HepG2 (cell line): Measurements from ENCODE around the gene GPR148. TPM values are rescaled to one million over a fixed set of nuclear protein-coding genes. Genes with fewer than 3 reads are reported as not detected.

ENCODE experiments used
- BATF2 ChIP-seq: sonication (generic); formaldehyde crosslinking; IDR thresholded peaks from 2 replicates; pipeline ENCODE4 v1.8.0; 2022; ENCODE audit warnings: mild to moderate bottlenecking, missing genetic modification reagents, moderate library complexity
- CEBPG ChIP-seq: IDR thresholded peaks from 2 replicates; pipeline ENCODE4 v1.6.1; 2016
- HDAC6 ChIP-seq: fragments of 200-600 bp; sonication (generic); IDR thresholded peaks from 2 replicates; pipeline ENCODE4 v1.7.0; 2017; ENCODE audit warnings: mild to moderate bottlenecking, antibody characterized with exemption, low read length, low read depth
- HHEX ChIP-seq: IDR thresholded peaks from 2 replicates; pipeline ENCODE4 v1.6.1; 2016; ENCODE audit warnings: control low read depth
- IKZF1 ChIP-seq: fragments of 450-650 bp; IDR thresholded peaks from 2 replicates; pipeline ENCODE4 v1.7.1; 2016
- JARID2 ChIP-seq: sonication (generic); formaldehyde crosslinking; IDR thresholded peaks from 2 replicates; pipeline ENCODE4 v1.8.1; 2023; ENCODE audit warnings: missing genetic modification reagents, inconsistent platforms; ENCODE audit not compliant: insufficient replicate concordance
- KLF16 ChIP-seq, 2 experiments: sonication (generic) in 1 of 2; formaldehyde crosslinking in 1 of 2; IDR thresholded peaks; 2 replicates each; pipeline versions ENCODE4 v1.6.1 to v1.8.0; 2016 to 2023; ENCODE audit warnings: missing genetic modification reagents in 2 of 2, missing compliant biosample characterization in 1 of 2
- MIER3 ChIP-seq: IDR thresholded peaks from 2 replicates; pipeline ENCODE4 v1.6.1; 2016; ENCODE audit warnings: missing compliant biosample characterization, borderline replicate concordance
- MLX ChIP-seq: IDR thresholded peaks from 2 replicates; pipeline ENCODE4 v1.6.1; 2016
- PITX1 ChIP-seq: sonication (generic); formaldehyde crosslinking; IDR thresholded peaks from 2 replicates; pipeline ENCODE4 v1.5.1; 2020; ENCODE audit warnings: mild to moderate bottlenecking, missing genetic modification reagents
- REXO4 ChIP-seq: sonication (generic); formaldehyde crosslinking; IDR thresholded peaks from 2 replicates; pipeline ENCODE4 v1.8.0; 2022; ENCODE audit warnings: missing genetic modification reagents, mild to moderate bottlenecking, borderline replicate concordance
- SIX4 ChIP-seq: sonication (generic); formaldehyde crosslinking; IDR thresholded peaks from 2 replicates; pipeline ENCODE4 v1.4.0; 2020; ENCODE audit warnings: missing genetic modification reagents
- SPEN ChIP-seq: sonication (generic); formaldehyde crosslinking; IDR thresholded peaks from 2 replicates; pipeline ENCODE4 v1.5.1; 2020; ENCODE audit warnings: low read depth, mild to moderate bottlenecking, missing genetic modification reagents
- XBP1 ChIP-seq: sonication (generic); formaldehyde crosslinking; IDR thresholded peaks from 2 replicates; pipeline ENCODE4 v1.5.0; 2020; ENCODE audit warnings: missing genetic modification reagents
- ZBTB21 ChIP-seq: sonication (generic); formaldehyde crosslinking; IDR thresholded peaks from 2 replicates; pipeline ENCODE4 v1.4.0; 2020; ENCODE audit warnings: missing genetic modification reagents
- ZBTB7B ChIP-seq: sonication (generic); formaldehyde crosslinking; IDR thresholded peaks from 2 replicates; pipeline ENCODE4 v1.4.0; 2020; ENCODE audit warnings: missing genetic modification reagents
- ZNF17 ChIP-seq: sonication (generic); formaldehyde crosslinking; IDR thresholded peaks from 2 replicates; pipeline ENCODE4 v1.5.0; 2020; ENCODE audit warnings: mild to moderate bottlenecking, missing genetic modification reagents
- ZNF275 ChIP-seq: sonication (generic); formaldehyde crosslinking; IDR thresholded peaks from 2 replicates; pipeline ENCODE4 v1.8.0; 2022; ENCODE audit warnings: missing genetic modification reagents, mild to moderate bottlenecking, inconsistent platforms, borderline replicate concordance
- ZNF430 ChIP-seq: sonication (generic); formaldehyde crosslinking; IDR thresholded peaks from 2 replicates; pipeline ENCODE4 v1.9.0; 2021; ENCODE audit warnings: mild to moderate bottlenecking, missing genetic modification reagents
- ZNF614 ChIP-seq: IDR thresholded peaks from 2 replicates; pipeline ENCODE4 v1.6.1; 2018; ENCODE audit warnings: missing biosample characterization, missing genetic modification reagents, inconsistent platforms, borderline replicate concordance
- ZNF788 ChIP-seq: sonication (generic); formaldehyde crosslinking; IDR thresholded peaks from 2 replicates; pipeline ENCODE4 v1.5.0; 2020; ENCODE audit warnings: mild to moderate bottlenecking, missing genetic modification reagents, borderline replicate concordance
- ZNF850 ChIP-seq: sonication (generic); formaldehyde crosslinking; conservative IDR thresholded peaks from 2 replicates; pipeline ENCODE4 v1.9.0; 2021; ENCODE audit warnings: mild to moderate bottlenecking, missing genetic modification reagents
- ZSCAN22 ChIP-seq: sonication (generic); formaldehyde crosslinking; IDR thresholded peaks from 2 replicates; pipeline ENCODE4 v1.4.0; 2020; ENCODE audit warnings: mild to moderate bottlenecking, missing genetic modification reagents
- ZZZ3 ChIP-seq: sonication (generic); formaldehyde crosslinking; IDR thresholded peaks from 2 replicates; pipeline ENCODE4 v1.4.0; 2020; ENCODE audit warnings: missing genetic modification reagents, mild to moderate bottlenecking, borderline replicate concordance
- polyA plus RNA-seq, 8 experiments: library from polyadenylated mRNA; depleted of rRNA in 3 of 8; stranded (reverse) in 7 of 8; unstranded in 1 of 8; fragments of >200 nt; fragmentation: Illumina TruSeq in 4 of 8; extraction: Trizol in 4 of 8; gene quantifications; 2 replicates each; pipeline versions ENCODE4 v1.2.1 to v1.2.3, GENCODE V29; 2011 to 2016; ENCODE audit warnings: low read depth in 4 of 8, missing spikeins in 1 of 8, mixed read lengths in 1 of 8; ENCODE audit not compliant: insufficient read depth in 1 of 8
- total RNA-seq, 5 experiments: library from RNA; depleted of rRNA; stranded (reverse); fragments of >200 nt; fragmentation: Illumina TruSeq; extraction: Trizol; gene quantifications; 2 replicates each; pipeline ENCODE4 v1.2.3, GENCODE V29; 2016; ENCODE audit warnings: low read depth in 1 of 5
- TF ChIP-seq, protein P1 (sequence below): sonication (generic); formaldehyde crosslinking; IDR thresholded peaks from 2 replicates; pipeline ENCODE4 v1.5.0; 2020; ENCODE audit warnings: mild to moderate bottlenecking, low read depth, missing genetic modification reagents, borderline replicate concordance
- TF ChIP-seq, protein P2 (sequence below): sonication (generic); formaldehyde crosslinking; IDR thresholded peaks from 2 replicates; pipeline ENCODE4 v1.4.0; 2020; ENCODE audit warnings: low read depth, mild to moderate bottlenecking, missing genetic modification reagents
- TF ChIP-seq, protein P3 (sequence below): sonication (generic); formaldehyde crosslinking; IDR thresholded peaks from 2 replicates; pipeline ENCODE4 v1.5.0; 2020; ENCODE audit warnings: missing genetic modification reagents

Gene GPR148
- total and polyA plus RNA-seq, 2 of the 13 experiments (the other 11 are each of a cell fraction or from before 2014, with no cell fraction given) = not detected

DNA sequence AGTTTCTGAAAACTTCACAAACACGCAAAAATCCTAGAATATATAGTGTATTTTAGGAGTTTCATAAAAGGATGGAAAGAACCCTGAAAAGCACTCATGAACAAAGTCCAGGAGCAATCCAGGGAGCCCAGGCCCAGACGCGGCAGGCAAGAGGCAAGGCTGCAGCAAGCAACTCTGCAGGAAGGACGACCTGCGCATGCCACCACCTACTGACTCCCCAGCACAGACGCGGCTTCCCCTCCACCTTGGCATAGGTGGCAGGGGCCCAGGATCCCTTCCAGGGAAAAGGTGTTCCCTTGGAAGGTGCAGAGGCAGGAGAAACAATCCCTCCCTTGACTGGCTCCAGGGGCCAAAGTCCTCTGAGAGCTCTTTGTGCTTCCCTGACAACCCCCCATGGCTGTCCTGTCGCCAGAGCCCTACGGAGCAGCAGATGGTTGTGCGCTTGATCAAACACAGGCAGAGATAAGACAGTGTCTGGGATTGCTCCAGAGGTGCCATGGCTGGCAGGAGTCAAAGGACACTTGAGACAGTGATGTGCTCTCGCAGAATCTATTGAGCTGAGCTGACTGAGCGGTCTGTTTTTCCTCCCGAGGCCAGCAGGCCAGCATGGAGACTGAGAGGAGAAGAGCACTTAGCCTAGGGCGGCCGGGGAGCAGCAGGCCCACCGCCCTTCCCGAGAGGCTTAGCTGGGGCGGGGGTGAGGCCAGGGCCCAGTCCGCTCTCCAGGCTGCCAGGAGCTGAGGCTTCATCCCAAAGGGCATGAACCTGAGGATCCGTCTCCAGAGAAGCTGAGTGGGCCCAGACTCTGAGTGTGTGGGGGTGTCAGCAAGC lies 15.6 kb downstream of the GPR148 start (continued):
- TF ChIP-seq, protein P1, sequence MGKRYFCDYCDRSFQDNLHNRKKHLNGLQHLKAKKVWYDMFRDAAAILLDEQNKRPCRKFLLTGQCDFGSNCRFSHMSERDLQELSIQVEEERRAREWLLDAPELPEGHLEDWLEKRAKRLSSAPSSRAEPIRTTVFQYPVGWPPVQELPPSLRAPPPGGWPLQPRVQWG = no peak
- TF ChIP-seq XBP1 (CRISPR knock-in tag) (no peak), ZZZ3 (no peak), MLX (CRISPR knock-in tag) (no peak), HHEX (peak; percentile 85), PITX1 (no peak), ZNF430 (CRISPR knock-in tag) (no peak), ZNF788 (CRISPR knock-in tag) (peak; percentile 74; the same call in 1 of the 2 replicates), MIER3 (peak; percentile 55; the same call in 1 of the 2 replicates), ZNF850 (no peak), HDAC6 (no peak), ZBTB21 (CRISPR knock-in tag) (no peak), ZNF17 (CRISPR knock-in tag) (no peak), ZBTB7B (CRISPR knock-in tag) (peak; percentile 83), JARID2 (CRISPR knock-in tag) (no peak), ZSCAN22 (CRISPR knock-in tag) (no peak), REXO4 (CRISPR knock-in tag) (no peak), KLF16 (CRISPR knock-in tag; IDR thresholded peaks at IDR 0.05) (0 out of 4 replicates have a peak, but pooled peaks of 1 of the 2 experiments have one; percentile 25), ZNF614 (CRISPR knock-in tag) (peak; percentile 77; the same call in 1 of the 2 replicates), BATF2 (no peak), IKZF1 (no peak), ZNF275 (CRISPR knock-in tag) (no peak), SPEN (CRISPR knock-in tag) (0 out of 2 replicates have a peak, but pooled peaks have one; percentile 42), SIX4 (CRISPR knock-in tag) (peak; percentile 58; the same call in 1 of the 2 replicates), CEBPG (peak; percentile 46; the same call in 1 of the 2 replicates)
- TF ChIP-seq, protein P2, sequence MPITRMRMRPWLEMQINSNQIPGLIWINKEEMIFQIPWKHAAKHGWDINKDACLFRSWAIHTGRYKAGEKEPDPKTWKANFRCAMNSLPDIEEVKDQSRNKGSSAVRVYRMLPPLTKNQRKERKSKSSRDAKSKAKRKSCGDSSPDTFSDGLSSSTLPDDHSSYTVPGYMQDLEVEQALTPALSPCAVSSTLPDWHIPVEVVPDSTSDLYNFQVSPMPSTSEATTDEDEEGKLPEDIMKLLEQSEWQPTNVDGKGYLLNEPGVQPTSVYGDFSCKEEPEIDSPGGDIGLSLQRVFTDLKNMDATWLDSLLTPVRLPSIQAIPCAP (CRISPR knock-in tag) = no peak
- TF ChIP-seq, protein P3, sequence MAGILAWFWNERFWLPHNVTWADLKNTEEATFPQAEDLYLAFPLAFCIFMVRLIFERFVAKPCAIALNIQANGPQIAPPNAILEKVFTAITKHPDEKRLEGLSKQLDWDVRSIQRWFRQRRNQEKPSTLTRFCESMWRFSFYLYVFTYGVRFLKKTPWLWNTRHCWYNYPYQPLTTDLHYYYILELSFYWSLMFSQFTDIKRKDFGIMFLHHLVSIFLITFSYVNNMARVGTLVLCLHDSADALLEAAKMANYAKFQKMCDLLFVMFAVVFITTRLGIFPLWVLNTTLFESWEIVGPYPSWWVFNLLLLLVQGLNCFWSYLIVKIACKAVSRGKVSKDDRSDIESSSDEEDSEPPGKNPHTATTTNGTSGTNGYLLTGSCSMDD (CRISPR knock-in tag) = no peak
